Mucosa of descending colon (tissue), 3 donors: Measurements from ENCODE around the gene PLA2G2F. TPM values are rescaled to one million over a fixed set of nuclear protein-coding genes. Genes with fewer than 3 reads are reported as not detected.
A peak's percentile ranks its signal among the peaks of the same experiment; 100 is the strongest.

Experiments used
- ATAC-seq: fragments of 200-7000 bp; cut with Tn5 transposase; one replicate; pipeline ENCODE4 v1.9.1; 2020; ENCODE audit warnings: mild to moderate bottlenecking, moderate library complexity
- DNase-seq, 3 donors: peaks; one replicate each; pipeline ENCODE4 v3.0.0-alpha.2; 2020
- H3K36me3 ChIP-seq: fragments of 200-600 bp; one replicate; pipeline ENCODE4 v1.8.0; 2021; ENCODE audit warnings: low read depth, mild to moderate bottlenecking
- H3K4me1 ChIP-seq: fragments of 200-600 bp; one replicate; pipeline ENCODE4 v1.8.0; 2021; ENCODE audit warnings: low read depth, mild to moderate bottlenecking
- H3K4me3 ChIP-seq: fragments of 200-600 bp; one replicate; pipeline ENCODE4 v1.8.0; 2021; ENCODE audit warnings: mild to moderate bottlenecking
- H3K9me3 ChIP-seq: fragments of 200-600 bp; one replicate; pipeline ENCODE4 v1.8.0; 2021; ENCODE audit warnings: mild to moderate bottlenecking
- intact Hi-C, 2 donors: fragments of 100-400 bp; cut with DNase I in 1 of 2; cut with micrococcal nuclease in 1 of 2; formaldehyde crosslinking; loops; one replicate each; pipeline versions ENCODE4 v1.11.0 to v1.11.1; 2022; cut with DNase I, micrococcal nuclease
- total RNA-seq, 3 donors: library from RNA; stranded (reverse); fragmentation: NEBNext Ultra II Directional in 2 of 3; extraction: Animal tissue kit (Norgen Biotek cat#: 25700) in 2 of 3; gene quantifications; one replicate each; pipeline versions ENCODE4 v1.2.1 to v1.2.4, GENCODE V29; 2021 to 2023
- TF ChIP-seq, protein P1 (sequence below): fragments of 200-600 bp; IDR thresholded peaks from one replicate; pipeline ENCODE4 v1.8.0; 2022; ENCODE audit warnings: antibody characterized with exemption, mild to moderate bottlenecking
- donor health status: DM: no; HTN: no; CAD: no; lungs with moderate emphysema.
- donor health status: DM: no; HTN: no; CAD: no.
- donor health status: DM: no; HTN: yes; CAD: no.

The PLA2G2F gene
- total RNA-seq, 3 donors from 2014 or later, result 0.12 to 0.80 TPM; not detected in 1

DNA sequence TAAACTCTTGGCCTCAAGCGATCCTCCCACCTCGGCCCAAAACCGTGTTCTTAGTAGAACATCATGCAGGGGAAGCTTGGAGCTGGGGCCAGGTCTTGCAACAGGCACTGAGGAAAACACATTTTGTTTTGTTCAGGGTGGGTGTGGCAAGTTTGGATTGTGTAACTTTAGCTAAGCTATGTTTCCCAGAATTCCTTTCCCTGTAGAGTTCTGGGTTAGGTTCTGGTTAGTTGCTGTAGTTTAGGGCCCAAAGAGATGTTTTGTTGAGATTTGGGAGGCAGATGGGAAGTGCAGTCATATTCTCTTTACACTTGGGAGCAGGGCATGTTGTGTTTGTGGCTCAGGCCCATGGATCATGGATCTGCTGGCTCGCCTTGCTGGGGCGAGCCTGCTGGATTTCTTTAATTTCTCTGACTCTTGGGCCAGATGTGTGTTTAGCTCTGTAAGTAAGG lies 45.2 kb upstream of the PLA2G2F start:
- Histone ChIP-seq H3K4me3 (no peak overlapping the region), H3K36me3 (no peaks in the 10 kb centered on the region), H3K4me1 (no peaks in the 10 kb centered on the region), H3K9me3 (no peaks in the 10 kb centered on the region)
- TF ChIP-seq, protein P1, sequence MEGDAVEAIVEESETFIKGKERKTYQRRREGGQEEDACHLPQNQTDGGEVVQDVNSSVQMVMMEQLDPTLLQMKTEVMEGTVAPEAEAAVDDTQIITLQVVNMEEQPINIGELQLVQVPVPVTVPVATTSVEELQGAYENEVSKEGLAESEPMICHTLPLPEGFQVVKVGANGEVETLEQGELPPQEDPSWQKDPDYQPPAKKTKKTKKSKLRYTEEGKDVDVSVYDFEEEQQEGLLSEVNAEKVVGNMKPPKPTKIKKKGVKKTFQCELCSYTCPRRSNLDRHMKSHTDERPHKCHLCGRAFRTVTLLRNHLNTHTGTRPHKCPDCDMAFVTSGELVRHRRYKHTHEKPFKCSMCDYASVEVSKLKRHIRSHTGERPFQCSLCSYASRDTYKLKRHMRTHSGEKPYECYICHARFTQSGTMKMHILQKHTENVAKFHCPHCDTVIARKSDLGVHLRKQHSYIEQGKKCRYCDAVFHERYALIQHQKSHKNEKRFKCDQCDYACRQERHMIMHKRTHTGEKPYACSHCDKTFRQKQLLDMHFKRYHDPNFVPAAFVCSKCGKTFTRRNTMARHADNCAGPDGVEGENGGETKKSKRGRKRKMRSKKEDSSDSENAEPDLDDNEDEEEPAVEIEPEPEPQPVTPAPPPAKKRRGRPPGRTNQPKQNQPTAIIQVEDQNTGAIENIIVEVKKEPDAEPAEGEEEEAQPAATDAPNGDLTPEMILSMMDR, result no peak
- intact Hi-C loops, result no loop called here
- DNase-seq (peak in 1 of 3 donors; percentile 19), ATAC-seq (peak; percentile 34)

DNA sequence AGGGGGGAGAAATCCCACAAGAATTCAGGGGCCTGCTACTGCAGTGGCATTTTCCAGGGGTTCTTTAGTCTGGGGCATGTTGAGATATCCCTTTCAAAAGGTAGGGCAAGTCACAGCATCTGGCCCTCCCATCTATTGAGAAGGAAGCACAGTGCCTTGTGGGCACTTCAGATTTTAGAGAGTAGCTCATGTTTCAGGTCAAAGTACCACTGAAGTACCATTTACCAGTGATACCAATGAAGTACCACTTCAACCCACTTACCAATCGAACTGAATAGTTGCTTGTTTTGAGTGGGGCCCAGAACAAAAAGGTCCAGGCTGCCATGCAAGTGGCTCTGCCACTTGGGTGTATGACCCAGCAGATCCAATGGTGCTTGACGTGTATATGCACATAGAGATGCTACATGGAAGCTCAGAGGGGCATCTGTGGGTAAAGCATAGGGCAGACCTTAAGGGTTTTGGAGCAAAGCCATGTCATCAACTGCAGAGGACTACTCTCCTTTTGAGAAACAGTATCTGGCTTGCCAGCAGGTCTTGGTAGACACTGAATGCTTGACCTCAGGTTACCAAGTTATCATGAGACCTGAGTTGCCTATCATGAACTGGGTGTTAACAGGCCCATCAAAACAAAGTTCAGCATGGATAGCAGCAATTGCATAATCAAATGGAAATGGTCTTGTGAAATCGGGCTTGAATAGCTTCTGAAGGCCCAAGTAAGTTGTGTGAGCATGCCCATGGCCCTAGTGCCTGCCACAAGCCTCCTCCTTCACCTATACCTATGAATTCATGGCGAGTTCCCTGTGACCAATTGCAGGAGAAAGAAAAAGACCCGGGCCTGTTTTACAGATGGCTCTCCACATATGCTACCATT lies 43.3 kb upstream of the PLA2G2F start:
- no peak overlapping the region for H3K4me3 ChIP-seq
- DNase-seq (no peak), ATAC-seq (peak; percentile 13)
- intact Hi-C loops, result no loop called here
- TF ChIP-seq, protein P1, result no peak
- no peaks in the 10 kb centered on the region for H3K9me3 ChIP-seq
- no peaks in the 10 kb centered on the region for H3K36me3 ChIP-seq
- H3K4me1 ChIP-seq, result no peaks in the 10 kb centered on the region

DNA sequence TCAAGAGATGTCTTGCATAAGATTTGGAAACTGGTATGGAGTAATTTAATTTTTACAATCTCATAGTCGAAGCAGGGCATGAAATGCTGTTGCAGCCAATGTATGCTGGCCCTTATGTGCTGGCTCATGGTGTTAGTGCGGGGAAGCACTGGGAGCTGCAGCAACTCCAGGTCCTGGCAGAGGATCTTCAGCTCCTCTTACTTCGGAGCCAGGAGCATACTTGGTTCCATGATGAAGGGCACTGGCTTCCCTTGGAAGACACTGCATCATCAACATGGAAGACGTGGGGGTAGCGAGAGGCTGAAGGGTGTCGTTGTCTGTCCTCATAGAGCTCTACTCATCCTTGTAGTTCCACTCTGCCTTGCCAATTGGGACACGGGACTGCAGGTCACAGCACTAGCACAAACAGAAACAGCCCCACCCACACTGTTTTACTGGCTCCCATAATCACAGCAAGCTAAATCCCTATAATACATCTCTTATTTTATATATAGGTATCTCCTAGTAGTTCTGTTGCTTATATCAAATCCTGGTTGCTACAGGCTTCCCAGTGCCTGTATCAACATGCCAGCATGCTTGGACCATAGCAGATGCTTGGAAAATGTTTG lies 42.2 kb upstream of the PLA2G2F start:
- no peaks in the 10 kb centered on the region for H3K4me1 ChIP-seq
- no peaks in the 10 kb centered on the region for H3K9me3 ChIP-seq
- peak in 1 of 3 donors; percentile 8 for DNase-seq
- H3K4me3 ChIP-seq, result no peak overlapping the region
- TF ChIP-seq, protein P1, result no peak
- ATAC-seq, result no peak
- H3K36me3 ChIP-seq, result no peaks in the 10 kb centered on the region
- intact Hi-C loops, result no loop called here

GRCh38 chr1:20099533-20099932 lies 39.6 kb upstream of the PLA2G2F start:
- TF ChIP-seq, protein P1, result no peak
- no peaks in the 10 kb centered on the region for H3K9me3 ChIP-seq
- DNase-seq (no peak), ATAC-seq (no peak)
- H3K4me1 ChIP-seq, result no peaks in the 10 kb centered on the region
- intact Hi-C loops, result no loop called here
- H3K4me3 ChIP-seq, result no peak overlapping the region
- H3K36me3 ChIP-seq, result no peaks in the 10 kb centered on the region

DNA sequence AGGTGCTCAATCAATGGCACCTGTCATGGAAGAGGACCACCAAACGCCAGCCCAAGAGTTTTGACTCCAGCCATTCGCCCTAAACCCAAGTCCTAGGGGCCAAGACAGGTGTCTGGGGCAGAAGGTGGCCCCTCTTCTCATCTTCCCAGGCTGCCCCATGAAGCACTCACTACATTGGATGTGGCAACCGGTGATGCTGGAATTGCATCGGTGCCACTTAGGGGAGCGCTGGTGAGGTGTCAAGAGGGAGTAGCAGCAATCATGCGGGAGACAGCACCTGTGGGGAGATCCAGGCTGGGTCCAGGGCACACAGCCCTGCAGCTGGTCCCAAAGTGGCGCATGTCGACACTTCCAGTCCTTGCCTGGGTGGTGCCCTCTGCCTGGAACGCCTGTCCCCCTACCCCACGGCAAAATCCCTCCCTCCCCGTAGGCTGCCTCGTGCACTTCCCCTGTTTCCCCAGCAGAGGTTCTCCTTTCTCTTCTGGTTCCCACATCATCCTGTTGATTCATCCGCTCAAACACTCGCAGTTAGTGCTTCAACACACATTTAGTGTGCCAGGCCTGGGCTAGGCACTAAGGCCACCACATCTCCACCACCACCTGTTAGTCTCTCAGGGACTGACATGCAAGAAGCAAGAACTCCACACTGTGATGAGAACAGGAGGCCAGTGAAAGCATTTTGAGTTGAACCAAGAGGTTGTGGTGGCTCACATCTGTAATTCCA lies 38.3 kb upstream of the PLA2G2F start:
- no peaks in the 10 kb centered on the region for H3K9me3 ChIP-seq
- H3K4me1 ChIP-seq, result no peaks in the 10 kb centered on the region
- TF ChIP-seq, protein P1, result peak; percentile 56
- peak in 2 of 3 donors; percentile 47 to 55 for DNase-seq
- no peak overlapping the region for H3K4me3 ChIP-seq
- no peaks in the 10 kb centered on the region for H3K36me3 ChIP-seq
- intact Hi-C loops, result loop anchor here in 1 of 2 donors (5.0 kb wide), 1 partner anchor 47 kb away; no protein-coding TSS in a partner anchor
- ATAC-seq, result peak; percentile 89
